IMR-90 (cell line): Measurements from ENCODE around the gene FNDC11. TPM values are rescaled to one million over a fixed set of nuclear protein-coding genes. Genes with fewer than 3 reads are reported as not detected.

Experiments
- ATAC-seq: fragments of 200-7000 bp; cut with Tn5 transposase; 2 replicates; pipeline ENCODE4 v1.9.1; 2020; ENCODE audit warnings: low read depth, mild to moderate bottlenecking, moderate library complexity
- BruUV-seq: library from RNA; stranded (reverse); fragments of 400-500 nt; replicated peaks from 2 replicates; lab custom pipeline; 2021; lab: Mats Ljungman, UMichigan
- CTCF ChIA-PET: fragments of 300-600 bp; formaldehyde crosslinking; extraction: SDS; loops from one replicate; lab custom pipeline; 2021; ENCODE audit warnings: antibody characterized with exemption; lab: Yijun Ruan, JAX
- POLR2A ChIA-PET: fragments of 300-600 bp; sonication (Branson Sonifier 250); formaldehyde crosslinking; loops from one replicate; lab custom pipeline; 2022; ENCODE audit warnings: antibody characterized with exemption; ENCODE audit not compliant: unreplicated experiment; lab: Charles Lee
- DNase-seq: peaks from one replicate; pipeline ENCODE4 v3.0.0; 2013
- H2AFZ ChIP-seq: replicated peaks from 2 replicates; pipeline ENCODE3; 2013; ENCODE audit warnings: low read length, mild to moderate bottlenecking; ENCODE audit not compliant: poor library complexity
- H2AK5ac ChIP-seq: 2 replicates; pipeline ENCODE4 v1.6.1; 2013; ENCODE audit warnings: low read depth, low read length, inconsistent platforms
- H2AK9ac ChIP-seq: replicated peaks from 2 replicates; pipeline ENCODE3; 2013; ENCODE audit warnings: mild to moderate bottlenecking, low read depth, low read length, moderate library complexity; ENCODE audit not compliant: poor library complexity
- H2BK120ac ChIP-seq: 2 replicates; pipeline ENCODE4 v1.6.1; 2013; ENCODE audit warnings: low read depth, low read length, inconsistent platforms
- H2BK15ac ChIP-seq: 3 replicates; pipeline ENCODE4 v1.6.1; 2013; ENCODE audit warnings: low read depth, low read length, inconsistent platforms
- H2BK20ac ChIP-seq: 2 replicates; pipeline ENCODE4 v1.6.1; 2013; ENCODE audit warnings: low read depth, mild to moderate bottlenecking, inconsistent platforms, low read length, moderate library complexity
- H2BK5ac ChIP-seq: 2 replicates; pipeline ENCODE4 v1.6.1; 2013; ENCODE audit warnings: mild to moderate bottlenecking, low read depth, low read length, inconsistent platforms; ENCODE audit not compliant: poor library complexity, severe bottlenecking
- H3K14ac ChIP-seq: replicated peaks from 2 replicates; pipeline ENCODE4 v1.6.1; 2013; ENCODE audit warnings: low read depth, low read length, inconsistent platforms
- H3K18ac ChIP-seq: 2 replicates; pipeline ENCODE4 v1.6.1; 2013; ENCODE audit warnings: low read depth, low read length, control low read depth
- H3K23ac ChIP-seq: 2 replicates; pipeline ENCODE4 v1.6.1; 2013; ENCODE audit warnings: low read depth, low read length, inconsistent platforms
- H3K27ac ChIP-seq: 2 replicates; pipeline ENCODE4 v1.5.1; 2013; ENCODE audit warnings: mild to moderate bottlenecking, control low read depth, low read length; ENCODE audit not compliant: insufficient read depth
- H3K27me3 ChIP-seq: 2 replicates; pipeline ENCODE4 v1.6.1; 2013; ENCODE audit warnings: low read length; ENCODE audit not compliant: control insufficient read depth, insufficient read depth
- H3K36me3 ChIP-seq: 2 replicates; pipeline ENCODE4 v1.6.1; 2013; ENCODE audit warnings: low read length, mixed read lengths; ENCODE audit not compliant: control insufficient read depth, insufficient read depth
- H3K4ac ChIP-seq: 2 replicates; pipeline ENCODE4 v1.6.1; 2013; ENCODE audit warnings: low read depth, low read length, inconsistent platforms
- H3K4me1 ChIP-seq: 2 replicates; pipeline ENCODE4 v1.6.1; 2013; ENCODE audit warnings: low read length, mixed read lengths; ENCODE audit not compliant: control insufficient read depth, insufficient read depth
- H3K4me2 ChIP-seq: 2 replicates; pipeline ENCODE4 v1.6.1; 2013; ENCODE audit warnings: low read depth, mild to moderate bottlenecking, control low read depth, low read length, moderate library complexity
- H3K4me3 ChIP-seq: 2 replicates; pipeline ENCODE4 v1.5.1; 2013; ENCODE audit warnings: low read depth, mild to moderate bottlenecking, control low read depth, low read length, moderate library complexity; ENCODE audit not compliant: insufficient read depth
- H3K56ac ChIP-seq: 2 replicates; pipeline ENCODE4 v1.6.1; 2013; ENCODE audit warnings: low read length, inconsistent platforms; ENCODE audit not compliant: insufficient read depth; ENCODE audit errors: extremely low read depth
- H3K79me1 ChIP-seq, 2 experiments: 2 replicates each; pipeline ENCODE4 v1.6.1; 2013; ENCODE audit warnings: low read length in 2 of 2, inconsistent platforms in 1 of 2, low read depth in 1 of 2
- H3K9ac ChIP-seq: 2 replicates; pipeline ENCODE4 v1.6.1; 2013; ENCODE audit warnings: low read depth, low read length, control low read depth
- H3K9me1 ChIP-seq: 2 replicates; pipeline ENCODE4 v1.6.1; 2013; ENCODE audit warnings: low read length, inconsistent platforms; ENCODE audit not compliant: insufficient read depth
- H3K9me3 ChIP-seq: 2 replicates; pipeline ENCODE4 v1.6.1; 2013; ENCODE audit warnings: low read length; ENCODE audit not compliant: control insufficient read depth, insufficient read depth
- H4K20me1 ChIP-seq: 2 replicates; pipeline ENCODE4 v1.6.1; 2013; ENCODE audit warnings: low read length, inconsistent platforms; ENCODE audit not compliant: insufficient read depth
- H4K5ac ChIP-seq: 2 replicates; pipeline ENCODE4 v1.6.1; 2013; ENCODE audit warnings: mild to moderate bottlenecking, low read depth, low read length, control low read depth
- H4K8ac ChIP-seq, 2 experiments: 2 replicates each; pipeline ENCODE4 v1.6.1; 2013; ENCODE audit warnings: low read depth in 2 of 2, low read length in 2 of 2, control low read depth in 1 of 2, inconsistent platforms in 1 of 2
- H4K91ac ChIP-seq: 2 replicates; pipeline ENCODE4 v1.6.1; 2013; ENCODE audit warnings: low read depth, low read length, inconsistent platforms; ENCODE audit not compliant: insufficient read depth
- CEBPB ChIP-seq: IDR thresholded peaks from 2 replicates; pipeline ENCODE4 v1.6.1; 2012; ENCODE audit warnings: low read depth, low read length, improper control_type of control experiment
- ELK1 ChIP-seq: fragments of 150-350 bp; IDR thresholded peaks from 2 replicates; pipeline ENCODE4 v1.6.1; 2016; ENCODE audit warnings: low read depth, mild to moderate bottlenecking, low read length, moderate library complexity, borderline replicate concordance
- FOS ChIP-seq: fragments of 150-350 bp; IDR thresholded peaks from 2 replicates; pipeline ENCODE4 v1.6.1; 2016; ENCODE audit warnings: low read depth, low read length
- MAFK ChIP-seq: IDR thresholded peaks from 2 replicates; pipeline ENCODE4 v1.6.1; 2012; ENCODE audit warnings: low read depth, low read length, improper control_type of control experiment
- MXI1 ChIP-seq: IDR thresholded peaks from 2 replicates; pipeline ENCODE4 v1.6.1; 2012; ENCODE audit warnings: low read depth, mild to moderate bottlenecking, low read length, moderate library complexity, borderline replicate concordance
- NFE2L2 ChIP-seq: fragments of 150-350 bp; IDR thresholded peaks from 2 replicates; pipeline ENCODE4 v1.6.1; 2016; ENCODE audit warnings: low read depth, mild to moderate bottlenecking, low read length
- POLR2A ChIP-seq: IDR thresholded peaks from 2 replicates; pipeline ENCODE4 v1.6.1; 2012; ENCODE audit warnings: mild to moderate bottlenecking, low read depth, low read length
- RAD21 ChIP-seq: IDR thresholded peaks from 2 replicates; pipeline ENCODE4 v1.6.1; 2012; ENCODE audit warnings: low read length, improper control_type of control experiment
- RCOR1 ChIP-seq: IDR thresholded peaks from 2 replicates; pipeline ENCODE4 v1.6.1; 2012; ENCODE audit warnings: mild to moderate bottlenecking, low read length, improper control_type of control experiment; ENCODE audit not compliant: insufficient replicate concordance
- RFX5 ChIP-seq: IDR thresholded peaks from 2 replicates; pipeline ENCODE4 v1.8.0; 2012; ENCODE audit warnings: low read depth, mild to moderate bottlenecking, low read length, moderate library complexity
- SMC3 ChIP-seq: fragments of 150-350 bp; IDR thresholded peaks from 2 replicates; pipeline ENCODE4 v1.6.1; 2016; ENCODE audit warnings: low read depth, mild to moderate bottlenecking, antibody characterized with exemption, low read length, moderate library complexity
- USF2 ChIP-seq: fragments of 150-350 bp; IDR thresholded peaks from 2 replicates; pipeline ENCODE4 v1.6.1; 2017; ENCODE audit warnings: mild to moderate bottlenecking, antibody characterized with exemption, low read length, low read depth
- WGBS, 2 experiments: methylation state at CpG; one replicate each; pipeline versions ENCODE4 v1.1.5 to v1.1.7; 2013; ENCODE audit warnings: missing lambda C conversion rate in 2 of 2; ENCODE audit not compliant: insufficient read length in 1 of 2; ENCODE audit errors: extremely low coverage in 2 of 2; 5-methylcytosine and 5-hydroxymethylcytosine counted together
- dilution Hi-C: fragments of 300-500 bp; cut with HindIII; formaldehyde crosslinking; loops from one replicate; pipeline ENCODE4 v1.14.3; 2018; ENCODE audit warnings: low sequenced_read_pairs; ENCODE audit not compliant: unreplicated experiment
- in situ Hi-C: fragments of 300-500 bp; cut with MboI; formaldehyde crosslinking; loops from 3 replicates; pipeline ENCODE4 v1.14.3; 2019; ENCODE audit warnings: low sequenced_read_pairs, inconsistent platforms, mixed read lengths
- intact Hi-C: fragments of 100-400 bp; cut with micrococcal nuclease; formaldehyde crosslinking; loops from 2 replicates; pipeline ENCODE4 v1.10.0; 2022
- polyA plus RNA-seq, 3 experiments: library from polyadenylated mRNA; depleted of rRNA; stranded (reverse); fragments of >200 nt; gene quantifications; 2 replicates each; pipeline ENCODE4 v1.2.3, GENCODE V29; 2012; ENCODE audit warnings: low replicate concordance in 1 of 3
- total RNA-seq: library from RNA; depleted of rRNA; stranded (reverse); fragments of >200 nt; gene quantifications from 2 replicates; pipeline ENCODE4 v1.2.3, GENCODE V29; 2012
- TF ChIP-seq, protein P1 (sequence below): conservative IDR thresholded peaks from 2 replicates; pipeline ENCODE4 v1.5.1; 2012; ENCODE audit warnings: mild to moderate bottlenecking, low read depth, low read length, improper control_type of control experiment

The FNDC11 gene
- total and polyA plus RNA-seq, 2 of the 4 experiments (the other 2 are of a cell fraction): 0.36 to 1.0 TPM

GRCh38 chr20:63529180-63529860, 24.6 kb upstream of the FNDC11 start:
- Histone ChIP-seq H4K8ac (no peak overlapping the region), H3K27me3 (peaks cover 1% of the 10 kb centered on the region; the same call in 1 of the 2 replicates), H3K56ac (no peak overlapping the region), H2BK120ac (no peak overlapping the region), H3K9ac (no peak overlapping the region), H3K23ac (no peak overlapping the region), H3K9me3 (no peaks in the 10 kb centered on the region), H3K4ac (no peak overlapping the region), H4K91ac (no peak overlapping the region), H3K4me3 (no peak overlapping the region), H2BK5ac (no peak overlapping the region), H3K9me1 (no peaks in the 10 kb centered on the region), H3K4me2 (no peak overlapping the region), H2AFZ (no peak overlapping the region), H2BK20ac (no peak overlapping the region), H2BK15ac (no peak overlapping the region), H4K20me1 (no peaks in the 10 kb centered on the region), H2AK5ac (no peak overlapping the region), H3K79me1 (no peaks in the 10 kb centered on the region), H3K36me3 (no peaks in the 10 kb centered on the region), H4K5ac (no peak overlapping the region), H3K14ac (no peak overlapping the region), H3K4me1 (no peaks in the 10 kb centered on the region), H3K18ac (no peak overlapping the region), H2AK9ac (no peak overlapping the region), H3K27ac (no peak overlapping the region)
- dilution Hi-C loops (no loop called here), intact Hi-C loops (no loop called here), in situ Hi-C loops (no loop called here)
- CTCF ChIA-PET: no interaction called here
- 93% methylated on average over 8 of the region's 27 CpGs; no CpG with 5 or more reads in 1 of the 2 experiments for WGBS, 2 experiments
- POLR2A ChIA-PET: no interaction called here
- DNase-seq: no peak
- BruUV-seq: no TSS peak
- TF ChIP-seq, protein P1, sequence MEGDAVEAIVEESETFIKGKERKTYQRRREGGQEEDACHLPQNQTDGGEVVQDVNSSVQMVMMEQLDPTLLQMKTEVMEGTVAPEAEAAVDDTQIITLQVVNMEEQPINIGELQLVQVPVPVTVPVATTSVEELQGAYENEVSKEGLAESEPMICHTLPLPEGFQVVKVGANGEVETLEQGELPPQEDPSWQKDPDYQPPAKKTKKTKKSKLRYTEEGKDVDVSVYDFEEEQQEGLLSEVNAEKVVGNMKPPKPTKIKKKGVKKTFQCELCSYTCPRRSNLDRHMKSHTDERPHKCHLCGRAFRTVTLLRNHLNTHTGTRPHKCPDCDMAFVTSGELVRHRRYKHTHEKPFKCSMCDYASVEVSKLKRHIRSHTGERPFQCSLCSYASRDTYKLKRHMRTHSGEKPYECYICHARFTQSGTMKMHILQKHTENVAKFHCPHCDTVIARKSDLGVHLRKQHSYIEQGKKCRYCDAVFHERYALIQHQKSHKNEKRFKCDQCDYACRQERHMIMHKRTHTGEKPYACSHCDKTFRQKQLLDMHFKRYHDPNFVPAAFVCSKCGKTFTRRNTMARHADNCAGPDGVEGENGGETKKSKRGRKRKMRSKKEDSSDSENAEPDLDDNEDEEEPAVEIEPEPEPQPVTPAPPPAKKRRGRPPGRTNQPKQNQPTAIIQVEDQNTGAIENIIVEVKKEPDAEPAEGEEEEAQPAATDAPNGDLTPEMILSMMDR: no peak
- TF ChIP-seq RAD21 (no peak), USF2 (no peak), FOS (no peak), CEBPB (no peak), MXI1 (no peak), MAFK (no peak), RCOR1 (no peak), SMC3 (no peak), POLR2A (no peak), RFX5 (no peak), ELK1 (no peak), NFE2L2 (no peak)
- 0 out of 2 replicates have a peak, but pooled peaks have one; percentile 5 for ATAC-seq
